H1 (cell line): Measurements from ENCODE around the gene CCDC80.

Source experiments
- CTCF ChIP-seq, 3 experiments: IDR thresholded peaks; 1 replicate in 2 of 3; 2 replicates in 1 of 3; pipeline versions ENCODE4 v1.5.1 to v1.6.1; 2011; ENCODE audit warnings: low read length in 3 of 3, mild to moderate bottlenecking in 3 of 3, inconsistent platforms in 2 of 3, low read depth in 1 of 3, moderate library complexity in 1 of 3; ENCODE audit not compliant: insufficient read depth in 1 of 3; ENCODE audit errors: control extremely low read depth in 1 of 3
- EGR1 ChIP-seq: IDR thresholded peaks from 2 replicates; pipeline ENCODE4 v1.6.1; 2011; ENCODE audit warnings: low read depth, low read length, borderline replicate concordance
- EP300 ChIP-seq, 2 experiments: IDR thresholded peaks; 1 replicate in 1 of 2; 2 replicates in 1 of 2; pipeline ENCODE4 v1.6.1; 2011 to 2012; ENCODE audit warnings: low read depth in 2 of 2, low read length in 2 of 2, mild to moderate bottlenecking in 2 of 2, borderline replicate concordance in 1 of 2, inconsistent platforms in 1 of 2, moderate library complexity in 1 of 2
- EZH2 ChIP-seq: fragments of 200-600 bp; sonication (generic); IDR thresholded peaks from 2 replicates; pipeline ENCODE4 v1.7.1; 2012; ENCODE audit warnings: low read depth, mild to moderate bottlenecking, moderate library complexity, low read length, inconsistent platforms; ENCODE audit not compliant: severe bottlenecking
- JUND ChIP-seq: IDR thresholded peaks from 2 replicates; pipeline ENCODE4 v1.6.1; 2011; ENCODE audit warnings: mild to moderate bottlenecking, improper control_type of control experiment, low read length
- NRF1 ChIP-seq: IDR thresholded peaks from 2 replicates; pipeline ENCODE4 v1.6.1; 2011; ENCODE audit warnings: mild to moderate bottlenecking, low read depth, low read length, improper control_type of control experiment
- POLR2A ChIP-seq, 2 experiments: IDR thresholded peaks; 1 replicate in 1 of 2; 2 replicates in 1 of 2; pipeline ENCODE4 v1.6.1; 2011; ENCODE audit warnings: low read depth in 2 of 2, low read length in 2 of 2, mild to moderate bottlenecking in 2 of 2; ENCODE audit errors: control extremely low read depth in 1 of 2
- POU5F1 ChIP-seq: IDR thresholded peaks from 2 replicates; pipeline ENCODE4 v1.6.1; 2011; ENCODE audit warnings: low read depth, mild to moderate bottlenecking, low read length, moderate library complexity
- TAF1 ChIP-seq: IDR thresholded peaks from 2 replicates; pipeline ENCODE4 v1.6.1; 2011; ENCODE audit warnings: mild to moderate bottlenecking, low read depth, low read length

- TF ChIP-seq POU5F1 (no peak), JUND (no peak), EGR1 (no peak), POLR2A (IDR thresholded peaks at IDR 0.05; ENCODE audit: control extremely low read depth in 1 of 2, low read depth in 2 of 2, low read length in 2 of 2) (no peak), CTCF (IDR thresholded peaks at IDR 0.05; ENCODE audit: control extremely low read depth in 1 of 3, insufficient read depth in 1 of 3, low read depth in 1 of 3, low read length in 3 of 3) (no peak), NRF1 (no peak), TAF1 (no peak), EP300 (IDR thresholded peaks at IDR 0.05; ENCODE audit: borderline replicate concordance in 1 of 2, low read depth in 2 of 2, low read length in 2 of 2) (no peak), EZH2 (no peak)
These were observed 12.4 kb upstream of the CCDC80 start for GRCh38 chr3:112653209-112653871.
